HEK293T (cell line): ENCODE measurements around the gene SYCE3.

Experiments used
- FOXK2 ChIP-seq: fragments of 450-650 bp; IDR thresholded peaks from 2 replicates; pipeline ENCODE4 v1.6.1; 2016; ENCODE audit warnings: mild to moderate bottlenecking
- HDGF ChIP-seq: fragments of 450-650 bp; IDR thresholded peaks from 2 replicates; pipeline ENCODE4 v1.6.1; 2017; ENCODE audit warnings: antibody characterized with exemption, borderline replicate concordance
- NFRKB ChIP-seq: fragments of 450-650 bp; IDR thresholded peaks from 2 replicates; pipeline ENCODE4 v1.6.1; 2016; ENCODE audit warnings: mild to moderate bottlenecking, moderate library complexity
- TARDBP ChIP-seq: fragments of 450-650 bp; IDR thresholded peaks from 2 replicates; pipeline ENCODE4 v1.6.1; 2016

DNA sequence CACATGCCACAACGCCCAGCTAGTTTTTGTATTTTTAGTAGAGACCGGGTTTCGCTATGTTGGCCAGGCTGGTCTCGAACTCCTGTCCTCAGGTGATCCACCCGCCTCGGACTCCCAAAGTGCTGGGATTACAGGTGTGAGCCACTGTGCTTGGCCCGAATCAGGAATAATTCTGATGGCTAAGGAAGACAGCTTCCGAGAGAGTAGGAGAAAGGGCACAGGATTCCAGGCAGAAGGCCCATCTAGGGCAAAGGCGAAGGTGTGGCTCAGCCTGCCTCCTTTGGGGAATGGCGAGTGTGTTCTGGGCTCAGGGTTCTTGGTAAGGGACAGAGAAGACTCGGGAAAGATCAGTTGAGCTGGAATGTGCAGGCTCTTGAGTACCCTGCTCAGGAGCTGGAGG is 1.6 kb upstream of the SYCE3 start:
- TF ChIP-seq NFRKB (no peak), FOXK2 (no peak), HDGF (no peak), TARDBP (no peak)
